Measurements from ENCODE around the gene EEF1AKMT2.
"Not testable (repeated sequence)": the region's sequence is repeated elsewhere in the genome, so short reads cannot be mapped to it uniquely, and the experiment has no call there.

The EEF1AKMT2 gene

GRCh38 chr10:124820121-124820520, 28.4 kb upstream of the EEF1AKMT2 start:
- no peak for TF ChIP-seq CTCF (IDR thresholded peaks at IDR 0.05)
- H3K27ac Mint-ChIP-seq = no peak overlapping the region
- no peak for DNase-seq
- H3K4me1 Mint-ChIP-seq = no peaks in the 10 kb centered on the region
- H3K36me3 Mint-ChIP-seq (ENCODE audit: low read depth) = peaks cover 44% of the 10 kb centered on the region
- peaks cover 4% of the 10 kb centered on the region for H3K9me3 Mint-ChIP-seq
- H3K4me3 Mint-ChIP-seq = no peak overlapping the region
- no peaks in the 10 kb centered on the region for H3K27me3 Mint-ChIP-seq (ENCODE audit: low read depth, poor library complexity)

GRCh38 chr10:124802313-124802675, 10.6 kb upstream of the EEF1AKMT2 start:
- H3K27ac Mint-ChIP-seq = peak overlapping the region; percentile 95
- peaks cover 7% of the 10 kb centered on the region for H3K36me3 Mint-ChIP-seq (ENCODE audit: low read depth)
- no peaks in the 10 kb centered on the region for H3K9me3 Mint-ChIP-seq
- TF ChIP-seq CTCF (IDR thresholded peaks at IDR 0.05) = no peak
- peaks cover 49% of the 10 kb centered on the region for H3K4me1 Mint-ChIP-seq
- peaks cover 8% of the 10 kb centered on the region for H3K27me3 Mint-ChIP-seq (ENCODE audit: low read depth, poor library complexity)
- peak overlapping the region; percentile 97 for H3K4me3 Mint-ChIP-seq
- DNase-seq = no peak

GRCh38 chr10:124799211-124799610, 7.5 kb upstream of the EEF1AKMT2 start:
- no peak for TF ChIP-seq CTCF (IDR thresholded peaks at IDR 0.05)
- peak overlapping the region; percentile 84 for H3K27ac Mint-ChIP-seq
- H3K27me3 Mint-ChIP-seq (ENCODE audit: low read depth, poor library complexity) = peaks cover 8% of the 10 kb centered on the region
- no peaks in the 10 kb centered on the region for H3K9me3 Mint-ChIP-seq
- H3K4me3 Mint-ChIP-seq = peak overlapping the region; percentile 3
- peaks cover 62% of the 10 kb centered on the region for H3K4me1 Mint-ChIP-seq
- H3K36me3 Mint-ChIP-seq (ENCODE audit: low read depth) = no peaks in the 10 kb centered on the region
- DNase-seq = no peak

- Mint-ChIP-seq H3K27me3 (ENCODE audit: low read depth, poor library complexity) (peaks cover 8% of the 10 kb centered on the region), H3K27ac (peak overlapping the region; percentile 7), H3K36me3 (ENCODE audit: low read depth) (no peaks in the 10 kb centered on the region), H3K9me3 (no peaks in the 10 kb centered on the region), H3K4me1 (peaks cover 62% of the 10 kb centered on the region), H3K4me3 (no peak overlapping the region)
- TF ChIP-seq CTCF (IDR thresholded peaks at IDR 0.05) = no peak
- DNase-seq = no peak
These were observed 7.1 kb upstream of the EEF1AKMT2 start for GRCh38 chr10:124798781-124799180.

GRCh38 chr10:124798364-124798763, 6.7 kb upstream of the EEF1AKMT2 start:
- H3K9me3 Mint-ChIP-seq = no peaks in the 10 kb centered on the region
- TF ChIP-seq CTCF (IDR thresholded peaks at IDR 0.05) = no peak
- H3K4me1 Mint-ChIP-seq = peaks cover 62% of the 10 kb centered on the region
- H3K27me3 Mint-ChIP-seq (ENCODE audit: low read depth, poor library complexity) = peaks cover 8% of the 10 kb centered on the region
- no peaks in the 10 kb centered on the region for H3K36me3 Mint-ChIP-seq (ENCODE audit: low read depth)
- peak overlapping the region; percentile 7 for H3K27ac Mint-ChIP-seq
- no peak overlapping the region for H3K4me3 Mint-ChIP-seq
- DNase-seq = no peak

GRCh38 chr10:124792998-124793352, 1.3 kb upstream of the EEF1AKMT2 start:
- peaks cover 3% of the 10 kb centered on the region for H3K9me3 Mint-ChIP-seq
- peaks cover 15% of the 10 kb centered on the region for H3K36me3 Mint-ChIP-seq (ENCODE audit: low read depth)
- no peak for DNase-seq
- no peak for TF ChIP-seq CTCF (IDR thresholded peaks at IDR 0.05)
- peaks cover 2% of the 10 kb centered on the region for H3K27me3 Mint-ChIP-seq (ENCODE audit: low read depth, poor library complexity)
- peaks cover 29% of the 10 kb centered on the region for H3K4me1 Mint-ChIP-seq
- H3K27ac Mint-ChIP-seq = peak overlapping the region; percentile 62
- peak overlapping the region; percentile 95 for H3K4me3 Mint-ChIP-seq

- H3K4me1 Mint-ChIP-seq; H3K4me3 Mint-ChIP-seq; H3K9me3 Mint-ChIP-seq; H3K27ac Mint-ChIP-seq; DNase-seq; H3K27me3 Mint-ChIP-seq (ENCODE audit: low read depth, poor library complexity): not testable (repeated sequence)
- H3K36me3 Mint-ChIP-seq (ENCODE audit: low read depth) = peaks cover 84% of the 10 kb centered on the region
These were observed 8.8 kb downstream of the EEF1AKMT2 start for GRCh38 chr10:124782900-124783299.
